HepG2 (cell line): ENCODE data around the gene AKTIP. TPM values are rescaled to one million over a fixed set of nuclear protein-coding genes. Genes with fewer than 3 reads are reported as not detected.

Experiments
- CERS6 ChIP-seq: sonication (generic); formaldehyde crosslinking; IDR thresholded peaks from 2 replicates; pipeline ENCODE4 v1.5.0; 2020; ENCODE audit warnings: missing genetic modification reagents
- CHCHD3 ChIP-seq: sonication (generic); formaldehyde crosslinking; IDR thresholded peaks from 2 replicates; pipeline ENCODE4 v1.8.0; 2022; ENCODE audit warnings: mild to moderate bottlenecking, missing genetic modification reagents, moderate library complexity
- MTF1 ChIP-seq: sonication (generic); formaldehyde crosslinking; IDR thresholded peaks from 2 replicates; pipeline ENCODE4 v1.5.0; 2020; ENCODE audit warnings: missing genetic modification reagents
- MYC ChIP-seq: sonication (generic); formaldehyde crosslinking; IDR thresholded peaks from 2 replicates; pipeline ENCODE4 v1.9.0; 2021; ENCODE audit warnings: missing genetic modification reagents, borderline replicate concordance
- PCBP1 ChIP-seq: fragments of 200-400 bp; formaldehyde crosslinking; IDR thresholded peaks from 2 replicates; pipeline ENCODE4 v1.6.1; 2017; ENCODE audit warnings: mild to moderate bottlenecking, low read depth, low read length, borderline replicate concordance
- PHF8 ChIP-seq: sonication (generic); formaldehyde crosslinking; IDR thresholded peaks from 2 replicates; pipeline ENCODE4 v1.5.0; 2020; ENCODE audit warnings: missing genetic modification reagents
- STAT6 ChIP-seq: sonication (generic); formaldehyde crosslinking; IDR thresholded peaks from 2 replicates; pipeline ENCODE4 v1.4.0; 2020; ENCODE audit warnings: missing genetic modification reagents, mild to moderate bottlenecking, borderline replicate concordance
- TBP ChIP-seq: sonication (generic); formaldehyde crosslinking; IDR thresholded peaks from 2 replicates; pipeline ENCODE4 v1.5.0; 2020; ENCODE audit warnings: missing genetic modification reagents
- ZNF446 ChIP-seq: sonication (generic); formaldehyde crosslinking; IDR thresholded peaks from 2 replicates; pipeline ENCODE4 v1.5.0; 2020; ENCODE audit warnings: mild to moderate bottlenecking, missing genetic modification reagents
- ZNF7 ChIP-seq: IDR thresholded peaks from 2 replicates; pipeline ENCODE4 v1.6.1; 2016; ENCODE audit warnings: missing biosample characterization, missing genetic modification reagents
- ZNF773 ChIP-seq: sonication (generic); formaldehyde crosslinking; IDR thresholded peaks from 2 replicates; pipeline ENCODE4 v1.4.0; 2020; ENCODE audit warnings: missing genetic modification reagents, borderline replicate concordance
- ZSCAN31 ChIP-seq: sonication (generic); formaldehyde crosslinking; IDR thresholded peaks from 2 replicates; pipeline ENCODE4 v1.5.0; 2020; ENCODE audit warnings: low read depth, mild to moderate bottlenecking, missing genetic modification reagents
- polyA plus RNA-seq, 8 experiments: library from polyadenylated mRNA; depleted of rRNA in 3 of 8; stranded (reverse) in 7 of 8; unstranded in 1 of 8; fragments of >200 nt; fragmentation: Illumina TruSeq in 4 of 8; extraction: Trizol in 4 of 8; gene quantifications; 2 replicates each; pipeline versions ENCODE4 v1.2.1 to v1.2.3, GENCODE V29; 2011 to 2016; ENCODE audit warnings: low read depth in 4 of 8, missing spikeins in 1 of 8, mixed read lengths in 1 of 8; ENCODE audit not compliant: insufficient read depth in 1 of 8
- total RNA-seq, 5 experiments: library from RNA; depleted of rRNA; stranded (reverse); fragments of >200 nt; fragmentation: Illumina TruSeq; extraction: Trizol; gene quantifications; 2 replicates each; pipeline ENCODE4 v1.2.3, GENCODE V29; 2016; ENCODE audit warnings: low read depth in 1 of 5
- TF ChIP-seq, protein P1 (sequence below): fragments of 450-650 bp; IDR thresholded peaks from 2 replicates; pipeline ENCODE4 v1.6.1; 2016
- TF ChIP-seq, protein P2 (sequence below): fragments of 450-650 bp; IDR thresholded peaks from 2 replicates; pipeline ENCODE4 v1.6.1; 2017

Gene AKTIP
- total and polyA plus RNA-seq, 2 of the 13 experiments (the other 11 are each of a cell fraction or from before 2014, with no cell fraction given): 28.8 to 49.0 TPM

- TF ChIP-seq MYC (CRISPR knock-in tag): peak; percentile 65; the same call in 1 of the 2 replicates
- TF ChIP-seq STAT6 (CRISPR knock-in tag): 0 out of 2 replicates have a peak, but pooled peaks have one; percentile 60
- no peak for TF ChIP-seq PCBP1
- peak; percentile 96 for TF ChIP-seq ZSCAN31 (CRISPR knock-in tag)
- TF ChIP-seq TBP (CRISPR knock-in tag): no peak
- TF ChIP-seq ZNF773 (CRISPR knock-in tag): no peak
- no peak for TF ChIP-seq ZNF446 (CRISPR knock-in tag)
- no peak for TF ChIP-seq CERS6 (CRISPR knock-in tag)
- TF ChIP-seq, protein P1, sequence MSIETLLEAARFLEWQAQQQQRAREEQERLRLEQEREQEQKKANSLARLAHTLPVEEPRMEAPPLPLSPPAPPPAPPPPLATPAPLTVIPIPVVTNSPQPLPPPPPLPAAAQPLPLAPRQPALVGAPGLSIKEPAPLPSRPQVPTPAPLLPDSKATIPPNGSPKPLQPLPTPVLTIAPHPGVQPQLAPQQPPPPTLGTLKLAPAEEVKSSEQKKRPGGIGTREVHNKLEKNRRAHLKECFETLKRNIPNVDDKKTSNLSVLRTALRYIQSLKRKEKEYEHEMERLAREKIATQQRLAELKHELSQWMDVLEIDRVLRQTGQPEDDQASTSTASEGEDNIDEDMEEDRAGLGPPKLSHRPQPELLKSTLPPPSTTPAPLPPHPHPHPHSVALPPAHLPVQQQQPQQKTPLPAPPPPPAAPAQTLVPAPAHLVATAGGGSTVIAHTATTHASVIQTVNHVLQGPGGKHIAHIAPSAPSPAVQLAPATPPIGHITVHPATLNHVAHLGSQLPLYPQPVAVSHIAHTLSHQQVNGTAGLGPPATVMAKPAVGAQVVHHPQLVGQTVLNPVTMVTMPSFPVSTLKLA: peak; percentile 27; the same call in 1 of the 2 replicates
- TF ChIP-seq PHF8: 0 out of 2 replicates have a peak, but pooled peaks have one; percentile 26
- TF ChIP-seq, protein P2, sequence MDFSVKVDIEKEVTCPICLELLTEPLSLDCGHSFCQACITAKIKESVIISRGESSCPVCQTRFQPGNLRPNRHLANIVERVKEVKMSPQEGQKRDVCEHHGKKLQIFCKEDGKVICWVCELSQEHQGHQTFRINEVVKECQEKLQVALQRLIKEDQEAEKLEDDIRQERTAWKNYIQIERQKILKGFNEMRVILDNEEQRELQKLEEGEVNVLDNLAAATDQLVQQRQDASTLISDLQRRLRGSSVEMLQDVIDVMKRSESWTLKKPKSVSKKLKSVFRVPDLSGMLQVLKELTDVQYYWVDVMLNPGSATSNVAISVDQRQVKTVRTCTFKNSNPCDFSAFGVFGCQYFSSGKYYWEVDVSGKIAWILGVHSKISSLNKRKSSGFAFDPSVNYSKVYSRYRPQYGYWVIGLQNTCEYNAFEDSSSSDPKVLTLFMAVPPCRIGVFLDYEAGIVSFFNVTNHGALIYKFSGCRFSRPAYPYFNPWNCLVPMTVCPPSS: no peak
- no peak for TF ChIP-seq MTF1 (CRISPR knock-in tag)
- TF ChIP-seq ZNF7: no peak
- no peak for TF ChIP-seq CHCHD3 (CRISPR knock-in tag)
Measured at GRCh38 chr16:53511403-53512280, 8.6 kb upstream of the AKTIP start (continued).
